NB4 (cell line): Measurements from ENCODE around the gene CLECL1.

Source experiments
- DNase-seq: peaks from one replicate; pipeline ENCODE4 v3.0.0; 2010; ENCODE audit warnings: low read depth
- H3K4me3 ChIP-seq: one replicate; pipeline ENCODE4 v1.5.1; 2011; ENCODE audit warnings: mild to moderate bottlenecking, low read depth, low read length, moderate library complexity
- CTCF ChIP-seq: IDR thresholded peaks from one replicate; pipeline ENCODE4 v1.5.1; 2012; ENCODE audit warnings: low read depth, low read length
- MAX ChIP-seq: IDR thresholded peaks from 2 replicates; pipeline ENCODE4 v1.6.1; 2011; ENCODE audit warnings: low read depth, low read length
- MYC ChIP-seq: IDR thresholded peaks from 2 replicates; pipeline ENCODE4 v1.6.1; 2011; ENCODE audit warnings: low read depth, low read length
- POLR2A ChIP-seq: IDR thresholded peaks from 2 replicates; pipeline ENCODE4 v1.6.1; 2011; ENCODE audit warnings: mild to moderate bottlenecking; ENCODE audit not compliant: insufficient read length; ENCODE audit errors: extremely low read depth

CLECL1 gene

GRCh38 chr12:9711664-9712063 is 21.2 kb downstream of the CLECL1 start:
- TF ChIP-seq CTCF, result no peak
- no peak for DNase-seq
- H3K4me3 ChIP-seq, result no peak overlapping the region

- TF ChIP-seq POLR2A (no peak), MYC (no peak), CTCF (no peak), MAX (no peak)
- no peak for DNase-seq
- H3K4me3 ChIP-seq, result no peak overlapping the region
These were observed 22.1 kb downstream of the CLECL1 start for GRCh38 chr12:9710584-9711375.

- H3K4me3 ChIP-seq, result no peak overlapping the region
- TF ChIP-seq CTCF (no peak), MYC (no peak), MAX (no peak), POLR2A (no peak)
- no peak for DNase-seq
These were observed 24.0 kb downstream of the CLECL1 start for GRCh38 chr12:9708853-9709252.

- no peak overlapping the region for H3K4me3 ChIP-seq
- DNase-seq, result peak; percentile 68
These were observed 24.8 kb downstream of the CLECL1 start for GRCh38 chr12:9707864-9708808.

GRCh38 chr12:9707356-9707755 is 25.5 kb downstream of the CLECL1 start:
- TF ChIP-seq MAX (no peak), POLR2A (no peak), MYC (no peak), CTCF (no peak)
- H3K4me3 ChIP-seq, result no peak overlapping the region
- peak; percentile 26 for DNase-seq

More at GRCh38 chr12:9707864-9708808, 24.8 kb downstream of the CLECL1 start:
- TF ChIP-seq CTCF, result peak; percentile 65
- TF ChIP-seq MYC, result no peak
- TF ChIP-seq POLR2A, result no peak
- no peak for TF ChIP-seq MAX
